Heart right ventricle (tissue), 16 donors: ENCODE measurements around the gene DPH2. TPM values are rescaled to one million over a fixed set of nuclear protein-coding genes. Genes with fewer than 3 reads are reported as not detected.

ENCODE experiments used
- ATAC-seq, 8 donors: fragments of 200-7000 bp; cut with Tn5 transposase; one replicate each; pipeline ENCODE4 v1.9.1; 2020; ENCODE audit warnings: mild to moderate bottlenecking in 8 of 8, moderate library complexity in 8 of 8, moderate number of reproducible peaks in 1 of 8
- DNase-seq, 2 donors: peaks; one replicate each; pipeline ENCODE4 v3.0.0-alpha.2; 2020
- H3K27ac ChIP-seq, 10 donors: fragments of 200-600 bp; sonication (generic) in 2 of 10; one replicate each; pipeline versions ENCODE4 v1.5.0 to v1.8.0; 2020 to 2022; ENCODE audit warnings: mild to moderate bottlenecking in 3 of 10
- H3K27me3 ChIP-seq, 7 donors: fragments of 200-600 bp; one replicate each; pipeline ENCODE4 v1.8.0; 2021 to 2022; ENCODE audit warnings: mild to moderate bottlenecking in 2 of 7
- H3K36me3 ChIP-seq, 9 donors: fragments of 200-600 bp; sonication (generic) in 1 of 9; one replicate each; pipeline versions ENCODE4 v1.5.0 to v1.8.0; 2020 to 2022; ENCODE audit warnings: mild to moderate bottlenecking in 2 of 9
- H3K4me1 ChIP-seq, 9 donors: fragments of 200-600 bp; sonication (generic) in 1 of 9; one replicate each; pipeline versions ENCODE4 v1.5.0 to v1.8.0; 2020 to 2022; ENCODE audit warnings: mild to moderate bottlenecking in 4 of 9
- H3K4me3 ChIP-seq, 10 donors: fragments of 200-600 bp; sonication (generic) in 2 of 10; one replicate each; pipeline versions ENCODE4 v1.5.0 to v1.8.0; 2020 to 2022; ENCODE audit warnings: mild to moderate bottlenecking in 7 of 10, moderate library complexity in 2 of 10
- H3K9me3 ChIP-seq, 11 donors: fragments of 200-600 bp in 10 of 11; sonication (generic) in 2 of 11; one replicate each; pipeline versions ENCODE4 v1.5.0 to v1.8.0; 2013 to 2022; ENCODE audit warnings: mild to moderate bottlenecking in 2 of 11, control low read depth in 1 of 11, moderate library complexity in 1 of 11
- WGBS, 2 donors: extraction: QIAGEN DNeasy Blood & Tissue Kit; methylation state at CpG; one replicate each; pipeline ENCODE4 v1.1.7; 2013; ENCODE audit warnings: inconsistent platforms in 1 of 2; 5-methylcytosine and 5-hydroxymethylcytosine counted together
- intact Hi-C, 10 donors: fragments of 100-400 bp; cut with DNase I; formaldehyde crosslinking; loops; one replicate each; pipeline versions ENCODE4 v1.11.1 to v1.14.2; 2022
- polyA plus RNA-seq, 2 donors: library from polyadenylated mRNA; stranded (reverse); fragments of 200-250 nt; gene quantifications; one replicate each; pipeline ENCODE4 v1.2.3, GENCODE V29; 2013
- total RNA-seq, 10 donors: library from RNA; stranded (reverse); fragmentation: NEBNext Ultra II Directional in 3 of 10; extraction: Animal tissue kit (Norgen Biotek cat#: 25700) in 3 of 10; gene quantifications; one replicate each; pipeline versions ENCODE4 v1.2.1 to v1.2.4, GENCODE V29; 2021 to 2023
- TF ChIP-seq, protein P1 (sequence below), 9 donors: fragments of 200-600 bp; sonication (generic) in 2 of 9; IDR thresholded peaks; one replicate each; pipeline versions ENCODE4 v1.5.0 to v1.8.0; 2021 to 2022; ENCODE audit warnings: antibody characterized with exemption in 9 of 9, mild to moderate bottlenecking in 5 of 9, moderate library complexity in 1 of 9
- donor health status: Arrhythmogenic right ventricular cardiomyopathy.
- donor health status: ischemic (EF 13 %, LVEDD 7.1; RV severe dilation, severe dysfunction).
- donor health status: healthy with polysubstance abuse.
- donor health status: DM: no; HTN: yes; CAD: no.
- donor health status: DM: no; HTN: no; CAD: no.
- donor health status: ischemic (EF 25% LVEDD 6.9; RV normal size, moderate dysfunction).
- donor health status: ischemic (EF 25% LVEDD 5.7; RV mildly dilated, moderate dysfunction).
- donor health status: healthy.
- donor health status: DM: yes; HTN: yes; CAD: no.
- donor health status: Ischemic cardiomyopathy.
- donor health status: ischemic (EF 35%, LVEDD 5.7; RV mildly dilated, moderate dysfunction).
- donor health status: nonischemic (EF 11% LVEDD 7.7; RV severe dilation, severe dysfunction).
- donor health status: DM: yes; HTN: yes; CAD: no.
- donor health status: PGD.
- donor health status: ischemic (EF 29% LVEDD 5.4; RV normal size, mild dysfunction).
- donor health status: nonischemic (EF 23%, LVEDD 6.1; RV moderate dilation, normal function).

Gene DPH2
- total and polyA plus RNA-seq, 12 donors, result 9.4 to 33.7 (median 14.3) TPM

- Histone ChIP-seq H3K4me3 (no peak overlapping the region), H3K27me3 (peaks cover 0 to 41% (median 26%) of the 10 kb centered on the region in 7 donors), H3K36me3 (peaks cover 0 to 4% (median 0%) of the 10 kb centered on the region in 9 donors), H3K9me3 (no peaks in the 10 kb centered on the region), H3K27ac (no peak overlapping the region), H3K4me1 (peaks cover 6 to 42% (median 23%) of the 10 kb centered on the region in 9 donors)
- DNase-seq (no peak), ATAC-seq (no peak)
- 43 to 50% methylated on average over 5 of the region's 5 CpGs for WGBS, 2 donors
- TF ChIP-seq, protein P1, sequence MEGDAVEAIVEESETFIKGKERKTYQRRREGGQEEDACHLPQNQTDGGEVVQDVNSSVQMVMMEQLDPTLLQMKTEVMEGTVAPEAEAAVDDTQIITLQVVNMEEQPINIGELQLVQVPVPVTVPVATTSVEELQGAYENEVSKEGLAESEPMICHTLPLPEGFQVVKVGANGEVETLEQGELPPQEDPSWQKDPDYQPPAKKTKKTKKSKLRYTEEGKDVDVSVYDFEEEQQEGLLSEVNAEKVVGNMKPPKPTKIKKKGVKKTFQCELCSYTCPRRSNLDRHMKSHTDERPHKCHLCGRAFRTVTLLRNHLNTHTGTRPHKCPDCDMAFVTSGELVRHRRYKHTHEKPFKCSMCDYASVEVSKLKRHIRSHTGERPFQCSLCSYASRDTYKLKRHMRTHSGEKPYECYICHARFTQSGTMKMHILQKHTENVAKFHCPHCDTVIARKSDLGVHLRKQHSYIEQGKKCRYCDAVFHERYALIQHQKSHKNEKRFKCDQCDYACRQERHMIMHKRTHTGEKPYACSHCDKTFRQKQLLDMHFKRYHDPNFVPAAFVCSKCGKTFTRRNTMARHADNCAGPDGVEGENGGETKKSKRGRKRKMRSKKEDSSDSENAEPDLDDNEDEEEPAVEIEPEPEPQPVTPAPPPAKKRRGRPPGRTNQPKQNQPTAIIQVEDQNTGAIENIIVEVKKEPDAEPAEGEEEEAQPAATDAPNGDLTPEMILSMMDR (IDR thresholded peaks at IDR 0.05), result peak in 3 of 9 donors; percentile 1 to 7 (median 5)
- intact Hi-C loops, result loop anchor here (1.0 to 10.0 kb wide), 8 partner anchors 172 to 410 kb away; partner anchors contain the start of gene PTPRF (in 1 of the 10)
Observed at GRCh38 chr1:43934986-43935324, 34.9 kb upstream of the DPH2 start.

- 10 to 11% methylated on average over 41 to 48 of the region's 48 CpGs for WGBS, 2 donors
- no peaks in the 10 kb centered on the region for H3K9me3 ChIP-seq
- intact Hi-C loops, result loop anchor here in 7 of 10 donors (2.0 to 10.0 kb wide), 5 partner anchors 173 to 411 kb away; partner anchors contain the start of gene PTPRF (in 1 of the 7)
- H3K36me3 ChIP-seq, result no peaks in the 10 kb centered on the region
- no peak for ATAC-seq
- TF ChIP-seq, protein P1 (IDR thresholded peaks at IDR 0.05), result no peak
- peaks cover 0 to 41% (median 26%) of the 10 kb centered on the region in 7 donors for H3K27me3 ChIP-seq
- H3K4me1 ChIP-seq, result peaks cover 6 to 42% (median 23%) of the 10 kb centered on the region in 9 donors
- DNase-seq, result no peak
- peak overlapping the region in 9 of 10 donors; percentile 32 to 56 (median 46) for H3K4me3 ChIP-seq
- H3K27ac ChIP-seq, result no peak overlapping the region
Observed at GRCh38 chr1:43935711-43936427, 33.9 kb upstream of the DPH2 start.

DNA sequence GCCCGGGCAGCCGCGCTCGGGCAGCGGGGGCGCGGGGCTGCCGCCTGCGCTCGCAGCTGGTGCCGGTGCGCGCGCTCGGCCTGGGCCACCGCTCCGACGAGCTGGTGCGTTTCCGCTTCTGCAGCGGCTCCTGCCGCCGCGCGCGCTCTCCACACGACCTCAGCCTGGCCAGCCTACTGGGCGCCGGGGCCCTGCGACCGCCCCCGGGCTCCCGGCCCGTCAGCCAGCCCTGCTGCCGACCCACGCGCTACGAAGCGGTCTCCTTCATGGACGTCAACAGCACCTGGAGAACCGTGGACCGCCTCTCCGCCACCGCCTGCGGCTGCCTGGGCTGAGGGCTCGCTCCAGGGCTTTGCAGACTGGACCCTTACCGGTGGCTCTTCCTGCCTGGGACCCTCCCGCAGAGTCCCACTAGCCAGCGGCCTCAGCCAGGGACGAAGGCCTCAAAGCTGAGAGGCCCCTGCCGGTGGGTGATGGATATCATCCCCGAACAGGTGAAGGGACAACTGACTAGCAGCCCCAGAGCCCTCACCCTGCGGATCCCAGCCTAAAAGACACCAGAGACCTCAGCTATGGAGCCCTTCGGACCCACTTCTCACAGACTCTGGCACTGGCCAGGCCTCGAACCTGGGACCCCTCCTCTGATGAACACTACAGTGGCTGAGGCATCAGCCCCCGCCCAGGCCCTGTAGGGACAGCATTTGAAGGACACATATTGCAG lies 33.2 kb upstream of the DPH2 start:
- Histone ChIP-seq H3K27me3 (peaks cover 0 to 41% (median 26%) of the 10 kb centered on the region in 7 donors), H3K4me1 (peaks cover 6 to 42% (median 23%) of the 10 kb centered on the region in 9 donors), H3K4me3 (peak overlapping the region in 8 of 10 donors; percentile 26 to 56 (median 44)), H3K9me3 (no peaks in the 10 kb centered on the region), H3K27ac (no peak overlapping the region), H3K36me3 (no peaks in the 10 kb centered on the region)
- DNase-seq, result peak in 1 of 2 donors; percentile 41
- TF ChIP-seq, protein P1 (IDR thresholded peaks at IDR 0.05), result peak in 2 of 9 donors; percentile 9 to 11
- 10 to 12% methylated on average over 55 to 56 of the region's 56 CpGs for WGBS, 2 donors
- peak in 5 of 8 donors; percentile 15 to 50 (median 21) for ATAC-seq
- intact Hi-C loops, result loop anchor here in 5 of 10 donors (5.0 to 10.0 kb wide), 3 partner anchors 174 to 412 kb away; partner anchors contain the start of gene PTPRF (in 1 of the 5)

DNA sequence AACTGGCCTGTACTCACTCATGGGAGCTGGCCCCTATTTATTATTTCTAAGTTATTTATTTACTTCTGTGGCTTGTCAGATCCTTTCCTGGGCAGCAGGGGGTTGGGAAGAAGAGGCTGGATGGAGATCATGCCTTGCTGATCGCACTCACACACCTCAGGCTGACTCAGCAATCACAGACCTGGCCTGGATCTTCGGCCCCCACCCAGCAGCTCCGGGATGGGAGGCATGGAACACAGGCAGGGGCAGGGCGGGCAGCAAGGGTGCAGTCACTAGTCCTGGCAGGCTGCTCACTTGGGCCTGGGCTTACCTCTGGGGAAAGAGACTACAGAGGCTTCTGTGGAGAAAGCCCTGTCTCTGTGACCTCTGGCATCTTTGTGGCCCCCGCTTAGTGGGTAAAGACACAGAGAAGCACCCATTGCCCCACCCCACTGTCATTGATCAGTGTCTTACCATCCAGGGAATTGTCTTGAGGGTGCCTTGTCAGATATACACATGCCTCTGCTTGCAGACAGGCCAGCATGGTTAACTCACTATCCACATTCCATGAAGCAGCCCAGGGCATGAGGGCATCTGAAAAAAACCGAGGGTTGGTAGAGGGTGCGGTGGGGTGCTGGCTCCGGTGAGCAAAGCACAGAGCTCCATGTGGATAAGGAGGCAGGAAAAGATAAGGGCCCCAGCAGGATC lies 32.5 kb upstream of the DPH2 start:
- ATAC-seq (no peak), DNase-seq (no peak)
- Histone ChIP-seq H3K4me1 (peaks cover 6 to 42% (median 23%) of the 10 kb centered on the region in 9 donors), H3K9me3 (no peaks in the 10 kb centered on the region), H3K4me3 (no peak overlapping the region), H3K36me3 (no peaks in the 10 kb centered on the region), H3K27me3 (peaks cover 0 to 41% (median 26%) of the 10 kb centered on the region in 7 donors), H3K27ac (no peak overlapping the region)
- TF ChIP-seq, protein P1 (IDR thresholded peaks at IDR 0.05), result no peak
- 90 to 93% methylated on average over 8 of the region's 8 CpGs for WGBS, 2 donors
- intact Hi-C loops, result loop anchor here in 5 of 10 donors (5.0 to 10.0 kb wide), 3 partner anchors 175 to 413 kb away; partner anchors contain the start of gene PTPRF (in 1 of the 5)
